DMS153 (cell line): ENCODE data around the gene NMBR.
"Not testable (repeated sequence)": the region's sequence is repeated elsewhere in the genome, so short reads cannot be mapped to it uniquely, and the experiment has no call there.

Experiments used
- DNase-seq: peaks from one replicate; lab custom pipeline; 2025; lab: John Stamatoyannopoulos, UW

NMBR gene

DNA sequence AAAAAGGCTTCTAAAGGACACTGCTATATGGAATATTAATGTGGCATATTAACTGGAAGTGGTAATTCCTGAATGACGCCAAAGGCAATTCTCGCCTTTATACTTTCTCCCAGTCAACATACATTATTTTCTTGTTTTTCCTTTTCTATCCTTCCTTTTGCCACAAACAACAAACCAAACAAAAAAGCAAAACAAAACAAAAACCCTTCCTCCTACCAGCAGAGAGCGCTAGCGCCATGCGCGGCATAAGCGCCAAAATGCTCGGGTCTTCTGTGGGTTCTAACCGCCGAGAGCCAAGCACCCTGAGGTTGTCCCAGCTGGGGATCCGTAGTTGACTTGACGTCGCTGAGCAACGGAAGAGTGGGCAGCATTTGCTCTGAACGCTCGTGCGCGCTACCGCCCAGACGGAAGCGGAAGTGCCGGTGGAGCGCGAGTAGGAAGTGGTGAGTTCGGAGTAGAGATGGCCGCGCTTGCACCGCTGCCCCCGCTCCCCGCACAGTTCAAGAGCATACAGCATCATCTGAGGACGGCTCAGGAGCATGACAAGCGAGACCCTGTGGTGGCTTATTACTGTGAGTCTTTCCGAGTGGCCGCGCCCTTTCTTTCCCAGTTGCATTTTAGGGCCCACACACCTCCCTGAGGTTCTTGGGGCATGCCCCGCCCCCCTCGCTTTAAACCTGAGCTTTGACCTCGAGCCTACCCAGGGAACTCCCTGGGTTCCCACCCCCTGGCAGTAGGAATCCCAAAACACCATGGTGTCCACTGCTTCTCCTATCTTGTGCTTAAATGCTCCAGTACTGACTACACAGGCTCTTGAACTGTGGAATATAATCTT is at the start of gene NMBR, which contains the start of gene VTA1:
NMBR (minus strand) TSS at position 295 of the 835 bp plus-strand sequence. CDS start 58,464 bp downstream, outside the sequence.
VTA1 (plus strand) TSS at position 436 of the 835 bp plus-strand sequence; CDS start at position 461, 25 bp downstream.
- DNase-seq = peak; percentile 97

DNA sequence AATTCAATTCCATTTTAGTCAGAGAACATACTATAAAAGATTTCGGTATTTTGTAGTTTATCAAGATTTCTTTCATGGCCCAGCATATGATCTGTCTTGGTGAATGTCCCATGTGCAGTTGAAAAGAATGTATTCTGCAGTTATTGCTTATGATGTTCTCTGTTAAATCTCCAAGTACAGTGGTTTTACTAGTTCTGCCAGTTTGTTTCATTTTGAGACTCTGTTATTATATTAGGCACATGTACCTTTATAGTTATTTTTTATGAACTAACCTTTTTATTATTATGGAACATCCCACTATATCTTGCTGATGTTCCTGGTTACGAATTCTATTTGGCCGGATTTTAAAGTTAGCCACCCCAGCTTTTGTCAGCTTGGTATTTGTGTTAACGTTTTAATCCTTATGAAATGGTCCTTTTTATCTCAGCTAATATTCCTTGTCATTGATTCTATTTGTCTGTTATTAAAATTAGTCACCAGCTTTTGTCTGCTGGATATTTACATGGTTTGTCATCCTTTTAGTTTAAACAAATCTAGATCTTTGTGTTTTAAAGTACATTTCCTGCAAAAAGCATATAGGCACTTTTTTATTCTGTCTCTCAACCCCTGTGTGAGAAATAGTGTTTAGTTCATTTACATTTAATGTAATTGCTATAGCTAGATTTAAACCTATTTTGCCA is 49.1 kb upstream of the NMBR start:
- no peak for DNase-seq

GRCh38 chr6:142193621-142194020 is 46.7 kb upstream of the NMBR start:
- DNase-seq = no peak

- DNase-seq = no peak
These were observed 45.4 kb upstream of the NMBR start for GRCh38 chr6:142192343-142192742.

DNA sequence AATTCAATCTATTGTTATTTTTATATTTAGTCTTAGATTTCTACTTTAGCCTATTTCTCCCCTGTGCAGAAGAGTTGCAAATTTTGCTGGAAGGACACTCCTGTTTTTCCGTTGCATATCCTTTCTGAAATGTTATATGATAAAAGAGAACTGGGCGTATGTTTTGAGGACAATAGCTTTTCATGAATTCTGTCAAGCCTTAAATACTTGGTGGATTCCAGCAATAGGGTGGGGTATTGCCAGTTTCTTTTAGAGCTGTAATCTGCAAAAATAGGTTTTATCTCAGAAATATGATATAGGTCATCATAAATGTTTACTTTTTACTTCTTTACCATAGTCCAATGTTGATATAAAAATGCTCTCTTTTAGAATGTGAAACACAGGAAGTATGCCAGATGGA is 42.1 kb upstream of the NMBR start:
- no peak for DNase-seq

DNA sequence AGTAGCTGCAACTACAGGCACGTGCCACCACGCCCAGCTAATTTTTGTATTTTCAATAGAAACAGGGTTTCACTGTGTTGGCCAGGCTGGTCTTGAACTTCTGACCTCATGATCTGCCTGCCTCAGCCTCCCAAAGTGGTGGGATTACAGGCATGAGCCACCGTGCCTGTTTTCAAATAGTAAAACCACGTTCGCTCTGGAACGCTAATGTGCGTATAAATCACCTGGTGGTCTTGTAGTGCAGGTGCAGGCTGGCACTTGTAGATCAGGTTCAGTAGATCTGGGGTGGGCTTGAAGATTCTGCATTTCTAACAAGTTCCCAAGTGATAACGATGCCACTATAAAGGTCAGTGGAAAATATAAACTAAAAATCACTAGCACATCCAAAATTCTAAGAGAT is 41.4 kb upstream of the NMBR start:
- DNase-seq = not testable (repeated sequence)

DNA sequence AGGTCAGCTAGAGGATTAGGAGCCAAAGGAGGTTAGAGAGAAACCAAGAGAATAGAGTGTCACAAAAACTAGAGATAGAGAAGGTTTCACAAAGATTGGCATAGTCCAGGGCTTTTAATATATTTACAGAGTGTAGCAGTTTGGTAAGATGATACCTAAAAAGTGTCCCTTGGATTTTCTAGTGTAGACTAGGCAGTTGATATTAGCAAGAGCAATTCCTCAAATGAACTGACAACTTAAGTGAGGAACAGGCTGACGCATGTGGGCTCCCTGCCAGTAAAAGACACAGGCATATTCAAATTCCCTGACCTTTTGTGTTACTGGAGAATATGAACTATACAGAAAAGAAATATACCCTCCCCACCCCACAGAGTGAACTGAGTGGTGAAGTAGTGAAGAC is 40.3 kb upstream of the NMBR start:
- peak; percentile 58 for DNase-seq

GRCh38 chr6:142185641-142186040 is 38.7 kb upstream of the NMBR start:
- DNase-seq = no peak

DNA sequence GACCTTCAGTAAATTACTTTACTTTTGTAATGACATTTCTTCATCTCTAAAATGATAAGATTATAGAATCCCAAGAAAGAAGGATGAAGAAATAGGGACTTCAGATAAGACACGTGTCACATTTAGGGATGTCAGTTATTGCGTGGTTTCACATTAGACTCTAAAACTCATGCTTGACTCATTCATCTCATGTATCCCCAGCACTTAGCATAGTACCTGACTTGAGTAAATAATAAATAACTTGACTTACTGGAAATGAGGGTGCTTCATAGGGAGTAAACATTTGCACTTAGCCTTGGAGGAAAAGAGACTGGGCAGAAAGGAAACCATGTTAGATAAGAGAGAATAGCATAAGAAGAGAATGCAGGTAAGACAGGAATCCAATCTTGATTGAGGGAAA is 37.4 kb upstream of the NMBR start:
- DNase-seq = peak; percentile 11

- no peak for DNase-seq
These were observed 36.4 kb upstream of the NMBR start for GRCh38 chr6:142183351-142183750.

GRCh38 chr6:142182004-142182403 is 35.1 kb upstream of the NMBR start:
- DNase-seq = no peak

GRCh38 chr6:142178129-142178528 is 31.2 kb upstream of the NMBR start:
- DNase-seq = no peak

GRCh38 chr6:142174703-142175102 is 27.8 kb upstream of the NMBR start:
- no peak for DNase-seq

GRCh38 chr6:142173980-142174379 is 27.1 kb upstream of the NMBR start:
- DNase-seq = no peak

DNA sequence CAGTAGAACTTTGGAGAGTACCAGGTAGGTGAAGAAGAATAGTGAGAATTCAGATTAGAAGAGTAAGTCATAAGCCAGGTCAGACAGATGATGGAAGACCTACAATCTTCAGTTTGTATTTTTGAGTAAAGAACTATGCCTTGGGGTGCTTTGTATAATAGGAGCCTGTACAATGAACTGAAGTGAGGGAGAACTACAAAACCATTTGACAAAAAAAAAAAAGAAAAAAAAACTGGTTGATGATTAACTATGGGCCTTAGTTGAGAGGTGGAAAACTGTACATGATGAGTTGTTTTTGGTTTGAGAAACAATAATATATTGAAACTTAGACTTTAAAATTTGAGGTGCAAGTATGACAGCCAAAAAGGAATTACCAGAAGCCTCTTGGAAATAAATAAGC is 25.8 kb upstream of the NMBR start:
- no peak for DNase-seq

DNA sequence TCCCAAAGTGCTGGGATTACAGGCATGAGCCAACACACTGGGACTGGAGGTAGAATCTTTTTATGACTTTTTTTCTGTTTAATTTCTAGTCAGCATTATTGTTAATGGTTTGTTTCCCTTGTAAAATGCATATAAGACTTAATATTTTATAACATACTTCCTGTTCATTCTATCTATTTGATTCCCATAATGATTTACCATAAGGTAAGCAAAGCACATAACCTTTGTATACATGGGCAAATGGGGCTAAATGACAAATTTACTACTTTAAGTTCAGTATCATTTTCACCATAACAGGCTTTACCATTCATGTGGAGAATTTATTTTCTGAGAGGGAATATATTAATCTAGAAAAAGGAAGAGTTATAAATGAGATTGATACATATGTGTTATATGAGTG is 24.4 kb upstream of the NMBR start:
- DNase-seq = no peak

- no peak for DNase-seq
These were observed 20.6 kb upstream of the NMBR start for GRCh38 chr6:142167486-142167885.

DNA sequence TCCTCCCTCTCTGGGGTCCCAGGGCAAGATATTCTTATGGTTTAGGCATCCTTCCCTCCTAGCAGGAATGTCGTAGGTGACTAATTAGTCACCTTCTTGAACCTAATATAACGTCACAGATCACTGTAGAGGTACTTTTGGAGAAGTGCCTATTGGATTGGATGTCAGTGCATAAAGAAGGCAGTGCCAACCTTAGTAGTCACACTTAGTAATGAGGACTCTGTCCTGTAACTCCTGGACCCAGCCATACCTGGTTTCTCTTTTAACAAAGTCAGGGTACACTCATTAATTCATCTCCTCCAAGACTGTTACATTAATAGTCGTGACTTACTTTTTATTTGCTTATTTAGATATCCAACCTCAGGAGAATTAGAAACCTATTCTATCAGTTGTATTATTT is 20.1 kb upstream of the NMBR start:
- DNase-seq = no peak

DNA sequence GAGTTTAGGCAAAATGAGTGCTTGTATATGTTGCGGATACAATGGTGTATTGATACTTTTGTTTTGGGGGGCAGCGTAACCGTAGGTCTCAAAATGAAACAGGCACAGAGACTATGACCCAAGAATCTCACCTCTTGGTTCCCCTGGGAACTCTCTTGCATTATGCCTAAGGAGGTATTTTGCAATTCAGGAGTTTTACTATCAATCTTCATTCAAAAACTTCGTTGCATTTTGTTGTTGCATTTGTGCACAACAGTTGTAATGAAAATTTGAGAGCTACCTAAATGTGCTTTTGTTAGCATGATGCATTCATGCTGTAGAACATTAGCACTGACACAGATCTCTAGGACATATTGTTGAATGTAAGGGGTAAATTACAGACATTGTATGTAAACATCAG is 18.3 kb upstream of the NMBR start:
- DNase-seq = no peak

DNA sequence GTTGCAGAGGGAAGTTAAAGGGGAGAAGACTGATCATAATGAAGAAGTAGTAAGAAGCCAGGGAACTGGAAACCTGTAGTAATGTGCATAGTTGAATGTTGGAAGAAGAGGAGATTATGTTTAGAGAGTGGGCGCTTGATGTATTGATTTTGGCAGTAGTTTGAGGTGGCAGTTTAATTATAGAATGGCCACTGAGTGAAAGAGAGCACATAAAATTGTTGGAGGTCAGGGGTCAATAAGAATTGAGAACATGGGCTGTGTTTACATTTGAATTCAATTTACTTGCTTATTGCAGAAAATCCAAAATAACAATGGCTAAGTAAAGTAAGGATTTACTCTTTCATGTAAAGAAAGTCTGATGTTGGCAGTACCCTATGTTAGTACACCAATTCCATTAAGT is 15.9 kb upstream of the NMBR start:
- no peak for DNase-seq

GRCh38 chr6:142156758-142157068 is 9.8 kb upstream of the NMBR start:
- DNase-seq = not testable (repeated sequence)

GRCh38 chr6:142155895-142156757 is 9.2 kb upstream of the NMBR start:
- DNase-seq = no peak

- DNase-seq = no peak
These were observed 8.2 kb upstream of the NMBR start for GRCh38 chr6:142155091-142155490.
